Bronchial epithelial cell (primary cell): ENCODE measurements around the gene FGGY. TPM values are rescaled to one million over a fixed set of nuclear protein-coding genes. Genes with fewer than 3 reads are reported as not detected.

Experiments used
- DNase-seq: peaks from one replicate; pipeline ENCODE4 v3.0.0-alpha.2; 2010; ENCODE audit warnings: low read depth
- FAIRE-seq: peaks from 2 replicates; lab custom pipeline; 2011; peaks lifted over from hg19 to GRCh38; lab: Jason Lieb, UNC
- H3K27me3 ChIP-seq: 2 replicates; pipeline ENCODE4 v1.5.1; 2011; ENCODE audit warnings: low read length; ENCODE audit not compliant: control insufficient read depth, insufficient read depth
- H3K36me3 ChIP-seq: 2 replicates; pipeline ENCODE4 v1.5.1; 2011; ENCODE audit warnings: low read length; ENCODE audit not compliant: control insufficient read depth, insufficient read depth
- H3K4me3 ChIP-seq: 2 replicates; pipeline ENCODE4 v1.5.1; 2011; ENCODE audit warnings: mild to moderate bottlenecking, low read depth, low read length, control low read depth
- CTCF ChIP-seq: IDR thresholded peaks from 2 replicates; pipeline ENCODE4 v1.5.1; 2011; ENCODE audit warnings: mild to moderate bottlenecking, moderate library complexity, low read length, control low read depth, inconsistent platforms; ENCODE audit not compliant: insufficient read depth, severe bottlenecking
- total RNA-seq: library from RNA; depleted of rRNA; stranded (reverse); fragments of >200 nt; gene quantifications from 2 replicates; pipeline ENCODE4 v1.2.1, GENCODE V29; 2014

FGGY gene
- total RNA-seq, 1 donor from 2014 or later, result 20.0 TPM

- no peak for DNase-seq
- TF ChIP-seq CTCF, result no peak
- Histone ChIP-seq H3K36me3 (no peaks in the 10 kb centered on the region), H3K4me3 (no peak overlapping the region), H3K27me3 (no peaks in the 10 kb centered on the region)
- no peak for FAIRE-seq
Observed at GRCh38 chr1:59378621-59379370, 81.9 kb downstream of the FGGY start.

DNA sequence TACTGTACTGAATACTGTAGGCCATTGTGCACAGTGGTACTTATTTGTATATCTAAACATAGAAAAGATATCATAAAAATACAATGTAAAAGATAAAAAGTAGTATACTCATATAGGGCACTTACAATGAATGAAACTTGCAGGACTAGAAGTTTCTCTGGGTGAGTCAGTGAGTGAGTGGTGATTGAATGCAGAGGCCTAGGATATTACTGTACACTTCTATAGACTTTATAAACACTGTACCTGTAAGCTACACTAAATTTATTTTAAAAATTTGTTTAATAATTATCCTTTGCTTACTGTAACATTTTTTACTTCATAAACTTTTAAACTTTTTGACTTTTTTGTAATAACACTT is 82.5 kb downstream of the FGGY start:
- no peak overlapping the region for H3K4me3 ChIP-seq
- FAIRE-seq (no peak), DNase-seq (peak; percentile 69)
- no peaks in the 10 kb centered on the region for H3K27me3 ChIP-seq
- no peaks in the 10 kb centered on the region for H3K36me3 ChIP-seq
- no peak for TF ChIP-seq CTCF

DNA sequence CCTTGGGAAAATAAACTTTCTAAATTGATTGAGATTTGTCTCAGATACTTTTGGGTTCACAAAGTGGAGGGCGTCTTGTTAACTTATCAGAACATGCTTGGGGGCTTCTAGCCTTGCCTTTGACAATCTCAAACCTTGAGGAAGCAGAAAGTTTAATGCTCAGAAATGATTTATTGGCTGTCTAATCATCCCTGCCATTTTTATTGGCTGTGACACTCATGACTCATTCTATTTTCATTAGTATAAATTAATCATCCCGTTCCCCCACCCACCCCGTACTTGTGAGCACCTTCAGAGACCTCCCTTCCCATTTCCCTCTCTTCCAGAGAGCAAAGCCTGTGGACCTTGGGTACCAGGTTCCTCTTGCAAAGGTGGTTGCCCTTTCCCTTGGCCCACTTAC is 87.1 kb downstream of the FGGY start:
- no peak for TF ChIP-seq CTCF
- Histone ChIP-seq H3K27me3 (no peaks in the 10 kb centered on the region), H3K4me3 (no peak overlapping the region), H3K36me3 (no peaks in the 10 kb centered on the region)
- FAIRE-seq, result no peak
- no peak for DNase-seq

- no peak for TF ChIP-seq CTCF
- no peak for DNase-seq
- no peak overlapping the region for H3K4me3 ChIP-seq
- H3K27me3 ChIP-seq, result no peaks in the 10 kb centered on the region
- no peak for FAIRE-seq
- H3K36me3 ChIP-seq, result no peaks in the 10 kb centered on the region
Observed at GRCh38 chr1:59384443-59384842, 87.5 kb downstream of the FGGY start.

- DNase-seq, result no peak
- H3K4me3 ChIP-seq, result no peak overlapping the region
Observed at GRCh38 chr1:59388191-59388590, 91.3 kb downstream of the FGGY start.

More at GRCh38 chr1:59388191-59388590, 91.3 kb downstream of the FGGY start:
- TF ChIP-seq CTCF, result no peak
- FAIRE-seq, result no peak
- Histone ChIP-seq H3K36me3 (no peaks in the 10 kb centered on the region), H3K27me3 (no peaks in the 10 kb centered on the region)
